Chondrocyte (in vitro differentiated cells): ENCODE results near the gene TCF19. TPM values are rescaled to one million over a fixed set of nuclear protein-coding genes. Genes with fewer than 3 reads are reported as not detected.
"Not testable (repeated sequence)": the region's sequence is repeated elsewhere in the genome, so short reads cannot be mapped to it uniquely, and the experiment has no call there.

Experiments
- DNase-seq: peaks from one replicate; pipeline ENCODE4 v3.0.0; 2021; ENCODE audit warnings: mixed read lengths, low spot score
- H3K27ac Mint-ChIP-seq: one replicate; pipeline ENCODE4 v1.8.0; 2021; ENCODE audit warnings: mild to moderate bottlenecking, moderate library complexity, mixed read lengths; ENCODE audit not compliant: unreplicated experiment
- H3K27me3 Mint-ChIP-seq: 2 replicates; pipeline ENCODE4 v1.8.0; 2021; ENCODE audit warnings: low read depth, mixed read lengths
- H3K36me3 Mint-ChIP-seq: 2 replicates; pipeline ENCODE4 v1.8.0; 2021; ENCODE audit warnings: low read depth, mixed read lengths
- H3K4me1 Mint-ChIP-seq: 2 replicates; pipeline ENCODE4 v1.8.0; 2021; ENCODE audit warnings: low read depth, mild to moderate bottlenecking, mixed read lengths
- H3K4me3 Mint-ChIP-seq: one replicate; pipeline ENCODE4 v1.8.0; 2021; ENCODE audit warnings: mild to moderate bottlenecking, moderate library complexity, mixed read lengths; ENCODE audit not compliant: unreplicated experiment
- H3K9me3 Mint-ChIP-seq: 2 replicates; pipeline ENCODE4 v1.8.0; 2021; ENCODE audit warnings: low read depth, mixed read lengths
- total RNA-seq: library from RNA; stranded (reverse); gene quantifications from 3 replicates; pipeline ENCODE4 v1.2.1, GENCODE V29; 2021
- TF ChIP-seq, protein P1 (sequence below): fragments of 200-600 bp; sonication (generic); IDR thresholded peaks from 2 replicates; pipeline ENCODE4 v1.5.0; 2021; ENCODE audit warnings: antibody characterized with exemption, mild to moderate bottlenecking, moderate library complexity

TCF19 gene
- total RNA-seq, 1 donor from 2014 or later: 7.4 TPM

DNA sequence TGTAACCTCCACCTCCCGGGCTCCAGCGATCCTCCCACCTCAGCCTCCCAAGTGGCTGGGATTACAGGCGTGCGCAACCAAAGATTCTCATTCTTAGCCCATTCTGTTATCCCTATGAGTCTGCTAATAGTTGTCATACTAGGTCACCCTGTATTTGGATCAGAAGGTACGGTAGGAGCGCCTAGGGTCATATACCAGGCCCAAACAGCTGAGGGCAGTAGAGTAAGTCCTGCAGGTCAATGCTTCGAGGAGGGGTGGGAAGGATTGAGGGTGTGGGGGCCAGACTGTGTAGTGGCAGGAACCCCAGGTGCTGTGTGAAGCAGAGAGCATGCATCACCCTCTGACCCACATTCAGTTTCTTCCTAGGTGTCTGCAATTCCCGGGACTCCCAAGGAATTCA, 34.8 kb downstream of the TCF19 start:
- Mint-ChIP-seq H3K9me3 (no peaks in the 10 kb centered on the region), H3K4me1 (peaks cover 7% of the 10 kb centered on the region), H3K27me3 (no peaks in the 10 kb centered on the region), H3K27ac (no peak overlapping the region), H3K4me3 (no peak overlapping the region), H3K36me3 (no peaks in the 10 kb centered on the region)
- TF ChIP-seq, protein P1, sequence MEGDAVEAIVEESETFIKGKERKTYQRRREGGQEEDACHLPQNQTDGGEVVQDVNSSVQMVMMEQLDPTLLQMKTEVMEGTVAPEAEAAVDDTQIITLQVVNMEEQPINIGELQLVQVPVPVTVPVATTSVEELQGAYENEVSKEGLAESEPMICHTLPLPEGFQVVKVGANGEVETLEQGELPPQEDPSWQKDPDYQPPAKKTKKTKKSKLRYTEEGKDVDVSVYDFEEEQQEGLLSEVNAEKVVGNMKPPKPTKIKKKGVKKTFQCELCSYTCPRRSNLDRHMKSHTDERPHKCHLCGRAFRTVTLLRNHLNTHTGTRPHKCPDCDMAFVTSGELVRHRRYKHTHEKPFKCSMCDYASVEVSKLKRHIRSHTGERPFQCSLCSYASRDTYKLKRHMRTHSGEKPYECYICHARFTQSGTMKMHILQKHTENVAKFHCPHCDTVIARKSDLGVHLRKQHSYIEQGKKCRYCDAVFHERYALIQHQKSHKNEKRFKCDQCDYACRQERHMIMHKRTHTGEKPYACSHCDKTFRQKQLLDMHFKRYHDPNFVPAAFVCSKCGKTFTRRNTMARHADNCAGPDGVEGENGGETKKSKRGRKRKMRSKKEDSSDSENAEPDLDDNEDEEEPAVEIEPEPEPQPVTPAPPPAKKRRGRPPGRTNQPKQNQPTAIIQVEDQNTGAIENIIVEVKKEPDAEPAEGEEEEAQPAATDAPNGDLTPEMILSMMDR: no peak
- DNase-seq: no peak

DNA sequence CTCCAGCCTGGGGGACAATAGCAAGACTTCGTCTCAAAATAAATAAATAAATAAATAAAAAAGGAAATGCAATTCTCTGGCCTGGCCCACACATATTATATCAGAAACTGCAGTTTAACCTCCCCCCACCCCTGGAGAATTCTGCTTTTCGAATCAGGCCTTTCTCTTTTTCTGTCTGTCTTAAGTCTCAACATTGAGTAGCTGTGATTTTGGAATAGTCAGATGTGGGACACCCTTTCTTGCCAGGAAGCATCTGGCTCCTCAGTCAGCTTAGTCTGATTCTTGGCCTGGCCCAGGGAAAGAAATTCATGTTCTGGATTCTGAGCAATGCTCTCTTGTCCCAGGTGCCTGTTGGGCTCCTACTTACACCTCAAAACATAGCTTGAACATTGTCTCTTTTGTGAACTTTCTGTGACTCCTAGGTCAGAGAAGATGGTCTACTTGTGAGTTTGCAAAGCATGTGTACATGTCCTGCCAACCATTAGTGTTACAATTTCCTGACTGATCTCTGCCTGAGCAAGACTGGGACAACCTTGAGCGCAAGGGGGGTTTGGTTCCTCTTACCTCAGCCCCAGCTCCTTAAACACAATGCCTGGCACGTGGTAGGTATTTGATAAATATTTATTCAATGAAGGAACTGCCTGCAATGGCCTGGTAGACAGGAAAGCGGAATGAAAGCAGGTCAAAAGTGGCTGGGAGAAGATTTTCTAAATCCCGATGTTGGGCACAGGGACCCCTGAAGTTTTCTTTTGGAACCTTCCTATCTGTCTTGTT, 35.9 kb downstream of the TCF19 start:
- Mint-ChIP-seq H3K27me3 (no peaks in the 10 kb centered on the region), H3K4me3 (no peak overlapping the region), H3K27ac (no peak overlapping the region), H3K36me3 (no peaks in the 10 kb centered on the region), H3K4me1 (peaks cover 7% of the 10 kb centered on the region), H3K9me3 (no peaks in the 10 kb centered on the region)
- TF ChIP-seq, protein P1: no peak
- DNase-seq: no peak

DNA sequence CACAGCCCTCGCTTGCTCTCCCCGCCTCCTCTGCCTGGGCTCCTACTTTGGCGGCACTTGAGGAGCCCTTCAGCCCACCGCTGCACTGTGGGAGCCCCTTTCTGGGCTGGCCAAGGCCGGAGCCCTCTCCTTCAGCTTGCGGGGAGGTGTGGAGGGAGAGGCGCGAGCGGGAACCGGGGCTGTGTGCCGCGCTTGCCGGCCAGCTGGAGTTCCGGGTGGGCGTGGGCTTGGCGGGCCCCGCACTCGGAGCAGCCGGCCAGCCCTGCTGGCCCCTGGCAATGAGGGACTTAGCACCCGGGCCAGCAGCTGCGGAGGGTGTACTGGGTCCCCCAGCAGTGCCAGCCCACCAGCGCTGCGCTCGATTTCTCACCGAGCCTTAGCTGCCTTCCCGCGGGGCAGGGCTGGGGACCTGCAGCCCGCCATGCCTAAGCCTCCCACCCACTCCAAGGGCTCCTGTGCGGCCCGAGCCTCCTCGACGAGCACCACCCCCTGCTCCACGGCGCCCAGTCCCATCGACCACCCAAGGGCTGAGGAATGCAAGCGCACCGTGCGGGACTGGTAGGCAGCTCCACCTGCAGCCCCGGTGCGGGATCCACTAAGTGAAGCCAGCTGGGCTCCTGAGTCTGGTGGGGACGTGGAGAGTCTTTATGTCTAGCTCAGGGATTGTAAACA, 37.1 kb downstream of the TCF19 start:
- not testable (repeated sequence) for DNase-seq, H3K9me3 Mint-ChIP-seq, H3K4me3 Mint-ChIP-seq, H3K36me3 Mint-ChIP-seq, H3K4me1 Mint-ChIP-seq, H3K27ac Mint-ChIP-seq, H3K27me3 Mint-ChIP-seq

DNA sequence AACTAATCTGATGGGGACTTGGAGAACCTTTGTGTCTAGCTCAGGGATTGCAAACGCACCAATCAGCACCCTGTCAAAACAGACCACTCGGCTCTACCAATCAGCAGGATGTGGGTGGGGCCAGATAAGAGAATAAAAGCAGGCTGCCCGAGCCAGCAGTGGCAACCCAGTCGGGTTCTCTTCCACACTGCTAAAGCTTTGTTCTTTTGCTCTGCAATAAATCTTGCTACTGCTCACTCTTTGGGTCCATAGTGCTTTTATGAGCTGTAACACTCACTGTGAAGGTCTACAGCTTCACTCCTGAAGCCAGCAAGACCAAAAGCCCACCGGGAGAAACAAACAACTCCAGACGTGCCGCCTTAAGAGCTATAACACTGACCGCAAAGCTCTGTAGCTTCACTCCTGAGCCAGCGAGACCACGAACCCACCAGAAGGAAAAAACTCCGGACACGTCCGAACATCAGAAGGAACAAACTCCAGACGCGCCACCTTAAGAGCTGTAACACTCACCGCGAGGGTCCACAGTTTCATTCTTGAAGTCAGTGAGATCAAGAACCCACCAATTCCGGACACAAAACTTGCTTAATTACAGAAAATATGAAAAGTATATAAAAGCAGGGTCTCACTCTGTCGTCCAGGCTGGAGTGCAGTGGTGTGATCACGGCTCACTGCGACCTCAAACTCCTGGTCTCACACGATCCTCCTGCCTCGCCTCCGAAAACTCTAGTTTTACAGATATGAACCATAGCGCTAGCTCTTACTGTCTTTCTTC, 38.0 kb downstream of the TCF19 start:
- peak overlapping the region; percentile 81 for H3K4me3 Mint-ChIP-seq

DNA sequence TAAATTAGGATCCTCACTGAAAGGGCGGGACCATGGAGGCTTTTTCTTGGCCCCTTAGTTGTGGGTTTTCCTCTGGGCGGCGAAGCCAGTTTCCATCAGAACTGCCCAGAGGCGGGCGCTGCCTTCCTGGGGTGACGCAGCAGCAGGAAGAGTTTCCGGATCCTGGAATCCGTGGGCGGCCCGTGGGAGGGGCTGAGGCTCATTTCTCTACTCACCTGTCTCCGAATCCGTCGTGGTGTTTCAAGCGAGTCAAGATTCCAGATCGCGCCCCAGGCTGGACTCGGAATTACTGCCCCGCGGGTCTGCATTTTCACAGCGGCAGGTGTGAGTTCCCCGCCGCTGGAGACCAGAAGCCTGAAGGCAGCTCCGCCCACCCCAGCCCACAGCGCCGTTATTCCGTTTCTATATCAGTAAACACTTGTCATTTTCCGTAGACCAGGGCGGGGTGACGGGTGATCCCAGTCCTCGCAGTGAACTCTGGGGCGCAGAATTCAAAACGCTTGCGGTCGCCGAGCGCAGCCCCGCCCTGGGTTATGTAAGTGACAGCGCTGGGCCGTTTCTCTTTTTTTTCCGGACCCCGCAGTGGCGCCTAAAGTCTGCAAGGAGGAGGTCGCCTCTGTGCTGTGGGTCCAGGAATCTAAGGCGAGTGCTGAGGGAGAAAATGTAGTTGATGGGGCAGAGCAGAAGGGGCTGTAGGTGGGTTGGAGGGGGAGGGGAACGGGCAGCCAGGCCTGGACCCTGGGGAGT, 39.3 kb downstream of the TCF19 start:
- Mint-ChIP-seq H3K9me3 (no peaks in the 10 kb centered on the region), H3K27ac (peak overlapping the region; percentile 90), H3K4me1 (peaks cover 7% of the 10 kb centered on the region), H3K27me3 (no peaks in the 10 kb centered on the region), H3K4me3 (peak overlapping the region; percentile 81), H3K36me3 (no peaks in the 10 kb centered on the region)
- TF ChIP-seq, protein P1: no peak
- DNase-seq: no peak

More for the DNA sequence above, 38.0 kb downstream of the TCF19 start:
- not testable (repeated sequence) for H3K27me3 Mint-ChIP-seq, H3K36me3 Mint-ChIP-seq, H3K9me3 Mint-ChIP-seq, H3K4me1 Mint-ChIP-seq, DNase-seq
- H3K27ac Mint-ChIP-seq: peak overlapping the region; percentile 90

DNA sequence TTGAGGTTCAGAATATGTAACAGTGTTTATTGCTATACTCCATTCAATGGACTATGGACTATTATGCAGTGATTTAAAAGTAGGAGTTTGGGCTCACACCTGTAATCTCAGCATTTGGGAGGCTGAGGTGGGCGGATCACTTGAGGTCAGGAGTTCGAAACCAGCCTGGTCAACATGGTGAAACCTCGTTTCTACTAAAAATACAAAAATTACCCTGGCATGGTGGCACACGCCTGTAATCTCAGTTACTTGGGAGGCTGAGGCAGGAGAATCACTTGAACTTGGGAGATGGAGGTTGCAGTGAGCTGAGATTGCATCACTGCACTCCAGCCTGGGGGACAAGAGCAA, 40.7 kb downstream of the TCF19 start:
- DNase-seq, H3K27me3 Mint-ChIP-seq, H3K4me3 Mint-ChIP-seq, H3K9me3 Mint-ChIP-seq, H3K27ac Mint-ChIP-seq, H3K36me3 Mint-ChIP-seq: not testable (repeated sequence)
- H3K4me1 Mint-ChIP-seq: peaks cover 18% of the 10 kb centered on the region
